SU-DHL-6 (cell line): ENCODE measurements around the gene CUBN.

ENCODE experiments used
- EZH2phosphoT487 ChIP-seq: fragments of 200-600 bp; sonication (generic), shearing (Covaris generic); conservative IDR thresholded peaks from 2 replicates; pipeline ENCODE4 v1.6.1; 2018; ENCODE audit warnings: mild to moderate bottlenecking, antibody characterized with exemption, low read length, moderate library complexity, mixed read lengths
- TF ChIP-seq, protein P1 (sequence below): fragments of 200-600 bp; sonication (generic); IDR thresholded peaks from one replicate; pipeline ENCODE4 v1.5.1; 2017; ENCODE audit warnings: antibody characterized with exemption, mild to moderate bottlenecking, low read length, moderate library complexity; ENCODE audit not compliant: insufficient read depth, poor library complexity, severe bottlenecking

GRCh38 chr10:16843252-16843870 lies 286.2 kb downstream of the CUBN start:
- TF ChIP-seq, protein P1, sequence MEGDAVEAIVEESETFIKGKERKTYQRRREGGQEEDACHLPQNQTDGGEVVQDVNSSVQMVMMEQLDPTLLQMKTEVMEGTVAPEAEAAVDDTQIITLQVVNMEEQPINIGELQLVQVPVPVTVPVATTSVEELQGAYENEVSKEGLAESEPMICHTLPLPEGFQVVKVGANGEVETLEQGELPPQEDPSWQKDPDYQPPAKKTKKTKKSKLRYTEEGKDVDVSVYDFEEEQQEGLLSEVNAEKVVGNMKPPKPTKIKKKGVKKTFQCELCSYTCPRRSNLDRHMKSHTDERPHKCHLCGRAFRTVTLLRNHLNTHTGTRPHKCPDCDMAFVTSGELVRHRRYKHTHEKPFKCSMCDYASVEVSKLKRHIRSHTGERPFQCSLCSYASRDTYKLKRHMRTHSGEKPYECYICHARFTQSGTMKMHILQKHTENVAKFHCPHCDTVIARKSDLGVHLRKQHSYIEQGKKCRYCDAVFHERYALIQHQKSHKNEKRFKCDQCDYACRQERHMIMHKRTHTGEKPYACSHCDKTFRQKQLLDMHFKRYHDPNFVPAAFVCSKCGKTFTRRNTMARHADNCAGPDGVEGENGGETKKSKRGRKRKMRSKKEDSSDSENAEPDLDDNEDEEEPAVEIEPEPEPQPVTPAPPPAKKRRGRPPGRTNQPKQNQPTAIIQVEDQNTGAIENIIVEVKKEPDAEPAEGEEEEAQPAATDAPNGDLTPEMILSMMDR = peak; percentile 29
- TF ChIP-seq EZH2phosphoT487 = no peak
